Testis (tissue), 3 donors: ENCODE data around the gene ZSCAN21. TPM values are rescaled to one million over a fixed set of nuclear protein-coding genes. Genes with fewer than 3 reads are reported as not detected.

Experiments used
- DNase-seq: peaks from one replicate; pipeline ENCODE4 v3.0.0-alpha.2; 2019
- H3K27ac ChIP-seq, 2 donors: fragments of 200-600 bp; sonication (generic); one replicate each; pipeline ENCODE4 v1.5.1; 2019
- H3K27me3 ChIP-seq: fragments of 200-600 bp; sonication (generic); one replicate; pipeline ENCODE4 v1.5.1; 2019
- H3K36me3 ChIP-seq: fragments of 200-600 bp; sonication (generic); one replicate; pipeline ENCODE4 v1.5.1; 2017; ENCODE audit warnings: low read depth; ENCODE audit errors: missing control alignments
- H3K4me1 ChIP-seq: fragments of 200-600 bp; sonication (generic); one replicate; pipeline ENCODE4 v1.5.1; 2019
- H3K4me3 ChIP-seq, 2 donors: fragments of 200-600 bp; sonication (generic); one replicate each; pipeline ENCODE4 v1.5.1; 2017 to 2019
- H3K9me3 ChIP-seq: fragments of 200-600 bp; sonication (generic); one replicate; pipeline ENCODE4 v1.5.1; 2017
- POLR2A ChIP-seq: fragments of 450-650 bp; IDR thresholded peaks from one replicate; pipeline ENCODE4 v1.6.1; 2017; ENCODE audit warnings: antibody characterized with exemption, mild to moderate bottlenecking, moderate library complexity
- WGBS, 2 donors: methylation state at CpG; one replicate each; pipeline ENCODE4 v1.1.5; 2018; 5-methylcytosine and 5-hydroxymethylcytosine counted together
- intact Hi-C: fragments of 100-400 bp; cut with DNase I; formaldehyde crosslinking; loops from one replicate; pipeline ENCODE4 v1.15.1; 2023; ENCODE audit warnings: low total_unique reads
- microRNA counts, 2 donors: library from miRNA; unstranded; fragments of <30 nt; microRNA quantifications; one replicate each; lab custom pipeline; 2016
- microRNA-seq, 2 donors: library from miRNA; unstranded; fragments of <30 nt; microRNA quantifications; one replicate each; pipeline ENCODE4, GENCODE V29; 2016; ENCODE audit warnings: borderline number of aligned reads in 2 of 2, borderline replicate concordance in 1 of 2
- polyA plus RNA-seq: library from polyadenylated mRNA; stranded (reverse); fragments of 350-450 nt; fragmentation: Illumina TruSeq; extraction: RNeasy Lipid Tissue Mini Kit (QIAGEN cat#74804); gene quantifications from one replicate; pipeline ENCODE4 v1.2.3, GENCODE V29; 2014; ENCODE audit warnings: low read depth, low replicate concordance; ENCODE audit not compliant: insufficient read depth
- small RNA-seq, 2 donors: library from RNA; depleted of rRNA; stranded (forward); fragments of <200 nt; gene quantifications; one replicate each; pipeline ENCODE3, GENCODE V24; 2016
- total RNA-seq, 2 donors: library from RNA; depleted of rRNA; stranded (reverse); fragments of >200 nt; gene quantifications; one replicate each; pipeline ENCODE4 v1.2.3, GENCODE V29; 2016
- TF ChIP-seq, protein P1 (sequence below), 3 experiments: fragments of 450-650 bp in 2 of 3; fragments of 200-600 bp in 1 of 3; sonication (generic) in 1 of 3; IDR thresholded peaks; one replicate each; pipeline ENCODE4 v1.5.1; 2016 to 2019; ENCODE audit warnings: antibody characterized with exemption in 3 of 3, mild to moderate bottlenecking in 2 of 3, moderate library complexity in 1 of 3

The ZSCAN21 gene
- total and polyA plus RNA-seq, 3 donors from 2014 or later, result 21.3 to 50.3 (median 36.3) TPM

DNA sequence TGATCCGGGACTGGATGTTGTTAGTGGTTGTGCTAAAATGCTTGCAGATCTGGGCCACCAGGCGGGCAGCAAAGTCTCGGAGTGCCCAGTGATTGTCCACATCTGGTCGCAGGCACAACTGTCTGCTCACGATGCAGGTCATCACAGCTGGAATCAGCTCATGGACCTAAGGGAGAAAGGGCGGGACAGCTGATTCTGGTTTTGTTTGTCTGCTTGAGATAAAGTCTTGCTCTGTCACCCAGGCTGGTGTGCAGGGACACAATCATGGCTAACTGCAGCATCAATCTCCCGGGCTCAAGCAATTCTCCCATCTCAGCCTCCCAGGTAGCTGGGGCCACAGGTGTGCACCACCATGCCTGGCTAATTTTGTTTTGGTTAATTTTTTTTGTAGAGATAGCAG, 61.6 kb downstream of the ZSCAN21 start:
- 85 to 95% methylated on average over 7 of the region's 7 CpGs for WGBS, 2 donors
- Histone ChIP-seq H3K4me1 (no peaks in the 10 kb centered on the region), H3K27me3 (no peaks in the 10 kb centered on the region), H3K4me3 (no peak overlapping the region), H3K27ac (no peak overlapping the region), H3K9me3 (no peaks in the 10 kb centered on the region), H3K36me3 (no peaks in the 10 kb centered on the region)
- no peak for DNase-seq
- TF ChIP-seq, protein P1, sequence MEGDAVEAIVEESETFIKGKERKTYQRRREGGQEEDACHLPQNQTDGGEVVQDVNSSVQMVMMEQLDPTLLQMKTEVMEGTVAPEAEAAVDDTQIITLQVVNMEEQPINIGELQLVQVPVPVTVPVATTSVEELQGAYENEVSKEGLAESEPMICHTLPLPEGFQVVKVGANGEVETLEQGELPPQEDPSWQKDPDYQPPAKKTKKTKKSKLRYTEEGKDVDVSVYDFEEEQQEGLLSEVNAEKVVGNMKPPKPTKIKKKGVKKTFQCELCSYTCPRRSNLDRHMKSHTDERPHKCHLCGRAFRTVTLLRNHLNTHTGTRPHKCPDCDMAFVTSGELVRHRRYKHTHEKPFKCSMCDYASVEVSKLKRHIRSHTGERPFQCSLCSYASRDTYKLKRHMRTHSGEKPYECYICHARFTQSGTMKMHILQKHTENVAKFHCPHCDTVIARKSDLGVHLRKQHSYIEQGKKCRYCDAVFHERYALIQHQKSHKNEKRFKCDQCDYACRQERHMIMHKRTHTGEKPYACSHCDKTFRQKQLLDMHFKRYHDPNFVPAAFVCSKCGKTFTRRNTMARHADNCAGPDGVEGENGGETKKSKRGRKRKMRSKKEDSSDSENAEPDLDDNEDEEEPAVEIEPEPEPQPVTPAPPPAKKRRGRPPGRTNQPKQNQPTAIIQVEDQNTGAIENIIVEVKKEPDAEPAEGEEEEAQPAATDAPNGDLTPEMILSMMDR (IDR thresholded peaks at IDR 0.05), result no peak
- TF ChIP-seq POLR2A, result no peak
- intact Hi-C loops, result no loop called here

DNA sequence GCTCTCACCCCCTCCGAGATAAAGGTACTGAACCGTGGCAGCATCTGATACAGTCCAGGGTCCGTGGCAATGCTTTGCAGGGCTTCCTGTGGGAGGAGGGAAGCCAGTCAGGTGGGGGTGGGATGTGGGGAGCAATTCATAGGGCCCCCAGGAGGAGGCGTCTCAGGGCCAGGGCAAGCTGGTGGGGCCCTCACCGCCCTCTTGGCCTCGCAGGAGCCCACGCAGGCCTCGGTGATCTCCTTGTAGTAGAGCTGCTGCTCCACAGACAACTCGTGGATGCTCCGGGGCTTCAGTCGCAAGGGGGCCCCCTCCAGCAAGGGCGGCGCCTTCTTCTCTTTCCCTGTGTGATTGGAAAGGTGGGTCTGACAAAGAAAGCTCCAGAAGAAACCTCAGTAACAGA, 62.3 kb downstream of the ZSCAN21 start:
- Histone ChIP-seq H3K4me3 (no peak overlapping the region), H3K27ac (no peak overlapping the region), H3K36me3 (no peaks in the 10 kb centered on the region), H3K27me3 (no peaks in the 10 kb centered on the region), H3K9me3 (no peaks in the 10 kb centered on the region), H3K4me1 (no peaks in the 10 kb centered on the region)
- intact Hi-C loops, result no loop called here
- 87 to 97% methylated on average over 6 to 13 of the region's 13 CpGs for WGBS, 2 donors
- no peak for DNase-seq
- TF ChIP-seq POLR2A, result no peak
- TF ChIP-seq, protein P1 (IDR thresholded peaks at IDR 0.05), result no peak

MicroRNAs encoded within 50 kb of the gene (microRNA counts, 767-probe panel; counts per million panel counts)
- 0 to 152 counts per million in 2 donors for microRNA hsa-miR-106b-5p (lab: Ali Mortazavi, UCI)
- 8,146 to 9,123 counts per million in 2 donors for microRNA hsa-miR-25-3p (lab: Ali Mortazavi, UCI)
- 7,252 to 7,481 counts per million in 2 donors for microRNA hsa-miR-93-5p (lab: Ali Mortazavi, UCI)

Small RNAs within 50 kb of the gene (microRNA-seq; reads per million reads assigned to microRNA genes)
- gene MIR106B (740 to 810 reads per million in 2 donors), gene MIR25 (336 to 483 reads per million in 2 donors), gene MIR93 (1,194 to 2,155 reads per million in 2 donors)

Small RNAs within 50 kb of the gene (small RNA-seq; reads per million reads assigned to genes)
- gene MIR106B (7.0 to 9.5 reads per million in 2 donors), gene MIR25 (218 to 222 reads per million in 2 donors), gene MIR93 (11.5 to 13.8 reads per million in 2 donors)

Other genes starting within 250 kb of the ZSCAN21 start
- gene CYP3A43, start 221.8 kb upstream of the ZSCAN21 start, total RNA-seq, result under 1 TPM in 1 of 2 donors, not detected in 1; 0.37 TPM
- gene CYP3A43, start 221.8 kb upstream of the ZSCAN21 start, polyA plus RNA-seq, result 3.6 TPM
- not detected for gene OR2AE1, start 172.7 kb upstream of the ZSCAN21 start, total RNA-seq
- gene OR2AE1, start 172.7 kb upstream of the ZSCAN21 start, polyA plus RNA-seq, result not detected
- gene TRIM4, start 130.2 kb upstream of the ZSCAN21 start, total RNA-seq, result 10 to 100 TPM; 56.1 to 59.7 TPM
- 26.1 TPM for gene TRIM4, start 130.2 kb upstream of the ZSCAN21 start, polyA plus RNA-seq
- gene GJC3, start 120.2 kb upstream of the ZSCAN21 start, total RNA-seq, result under 1 TPM; 0.43 to 0.71 TPM
- gene GJC3, start 120.2 kb upstream of the ZSCAN21 start, polyA plus RNA-seq, result 0.79 TPM
- 10 to 100 TPM; 42.1 to 81.2 TPM for gene AZGP1, start 73.7 kb upstream of the ZSCAN21 start, total RNA-seq
- 60.5 TPM for gene AZGP1, start 73.7 kb upstream of the ZSCAN21 start, polyA plus RNA-seq
- gene ZKSCAN1, start 34.2 kb upstream of the ZSCAN21 start, total RNA-seq, result 10 to 100 TPM; 65.3 to 71.3 TPM
- 30.7 TPM for gene ZKSCAN1, start 34.2 kb upstream of the ZSCAN21 start, polyA plus RNA-seq
- gene ZNF3, start 31.9 kb downstream of the ZSCAN21 start, total RNA-seq, result 10 to 100 TPM; 24.7 to 27.7 TPM
- 23.4 TPM for gene ZNF3, start 31.9 kb downstream of the ZSCAN21 start, polyA plus RNA-seq
- gene COPS6, start 39.2 kb downstream of the ZSCAN21 start, total RNA-seq, result 10 to 100 TPM; 88.1 to 99.5 TPM
- gene COPS6, start 39.2 kb downstream of the ZSCAN21 start, polyA plus RNA-seq, result 141 TPM
- 10 to 100 TPM; 85.1 to 86.5 TPM for gene MCM7, start 51.6 kb downstream of the ZSCAN21 start, total RNA-seq
- gene MCM7, start 51.6 kb downstream of the ZSCAN21 start, polyA plus RNA-seq, result 137 TPM
- 10 to 100 TPM; 39.1 to 51.3 TPM for gene AP4M1, start 51.9 kb downstream of the ZSCAN21 start, total RNA-seq
- gene AP4M1, start 51.9 kb downstream of the ZSCAN21 start, polyA plus RNA-seq, result 54.7 TPM
- gene TAF6, start 69.6 kb downstream of the ZSCAN21 start, total RNA-seq, result 100 to 1,000 TPM in 1 of 2 donors, 10 to 100 TPM in 1; 99.1 to 108 TPM
- 95.4 TPM for gene TAF6, start 69.6 kb downstream of the ZSCAN21 start, polyA plus RNA-seq
- 10 to 100 TPM; 14.3 to 19.3 TPM for gene CNPY4, start 69.9 kb downstream of the ZSCAN21 start, total RNA-seq
- gene CNPY4, start 69.9 kb downstream of the ZSCAN21 start, polyA plus RNA-seq, result 22.2 TPM
- 10 to 100 TPM in 1 of 2 donors, 1 to 10 TPM in 1; 7.2 to 10.2 TPM for gene MBLAC1, start 77.2 kb downstream of the ZSCAN21 start, total RNA-seq
- gene MBLAC1, start 77.2 kb downstream of the ZSCAN21 start, polyA plus RNA-seq, result 2.9 TPM
- 100 to 1,000 TPM; 144 to 179 TPM for gene LAMTOR4, start 99.1 kb downstream of the ZSCAN21 start, total RNA-seq
- gene LAMTOR4, start 99.1 kb downstream of the ZSCAN21 start, polyA plus RNA-seq, result 136 TPM
- 10 to 100 TPM; 57.5 to 78.7 TPM for gene TRAPPC14, start 108.9 kb downstream of the ZSCAN21 start, total RNA-seq
- gene TRAPPC14, start 108.9 kb downstream of the ZSCAN21 start, polyA plus RNA-seq, result 71.8 TPM
- gene GAL3ST4, start 118.8 kb downstream of the ZSCAN21 start, total RNA-seq, result 10 to 100 TPM; 11.6 to 12.4 TPM
- 8.9 TPM for gene GAL3ST4, start 118.8 kb downstream of the ZSCAN21 start, polyA plus RNA-seq
- 10 to 100 TPM; 12.7 to 20.7 TPM for gene GPC2, start 127.6 kb downstream of the ZSCAN21 start, total RNA-seq
- 17.7 TPM for gene GPC2, start 127.6 kb downstream of the ZSCAN21 start, polyA plus RNA-seq
- 100 to 1,000 TPM; 105 to 224 TPM for gene STAG3, start 128.1 kb downstream of the ZSCAN21 start, total RNA-seq
- 281 TPM for gene STAG3, start 128.1 kb downstream of the ZSCAN21 start, polyA plus RNA-seq
- gene PVRIG, start 170.2 kb downstream of the ZSCAN21 start, total RNA-seq, result 1 to 10 TPM; 3.0 to 3.3 TPM
- 2.6 TPM for gene PVRIG, start 170.2 kb downstream of the ZSCAN21 start, polyA plus RNA-seq